ENCODE data around the gene ESF1. TPM values are rescaled to one million over a fixed set of nuclear protein-coding genes. Genes with fewer than 3 reads are reported as not detected.
"Not testable (repeated sequence)": the region's sequence is repeated elsewhere in the genome, so short reads cannot be mapped to it uniquely, and the experiment has no call there.

ESF1 gene
- total RNA-seq, 1 donor: 7.0 TPM

GRCh38 chr20:13771853-13772453 lies 12.8 kb downstream of the ESF1 start:
- Histone ChIP-seq H3K9me3 (ENCODE audit: low read depth, low read length) (no peaks in the 10 kb centered on the region), H3K27me3 (ENCODE audit: insufficient read depth, low read length) (no peaks in the 10 kb centered on the region), H3K4me3 (ENCODE audit: low read length) (no peak overlapping the region)

GRCh38 chr20:13770141-13770540 lies 14.6 kb downstream of the ESF1 start:
- H3K27me3 ChIP-seq (ENCODE audit: insufficient read depth, low read length): no peaks in the 10 kb centered on the region
- H3K9me3 ChIP-seq (ENCODE audit: low read depth, low read length): peaks cover 12% of the 10 kb centered on the region
- H3K4me3 ChIP-seq (ENCODE audit: low read length): no peak overlapping the region

More at GRCh38 chr20:13771853-13772453, 12.8 kb downstream of the ESF1 start:
- H3K4me1 ChIP-seq (ENCODE audit: insufficient read depth, low read length): no peaks in the 10 kb centered on the region

GRCh38 chr20:13765868-13766416 lies 18.8 kb downstream of the ESF1 start:
- Histone ChIP-seq H3K4me3 (ENCODE audit: low read length) (no peak overlapping the region), H3K4me1 (ENCODE audit: insufficient read depth, low read length) (no peaks in the 10 kb centered on the region), H3K27me3 (ENCODE audit: insufficient read depth, low read length) (no peaks in the 10 kb centered on the region), H3K9me3 (ENCODE audit: low read depth, low read length) (peaks cover 12% of the 10 kb centered on the region)

More at GRCh38 chr20:13770141-13770540, 14.6 kb downstream of the ESF1 start:
- no peaks in the 10 kb centered on the region for H3K4me1 ChIP-seq (ENCODE audit: insufficient read depth, low read length)

DNA sequence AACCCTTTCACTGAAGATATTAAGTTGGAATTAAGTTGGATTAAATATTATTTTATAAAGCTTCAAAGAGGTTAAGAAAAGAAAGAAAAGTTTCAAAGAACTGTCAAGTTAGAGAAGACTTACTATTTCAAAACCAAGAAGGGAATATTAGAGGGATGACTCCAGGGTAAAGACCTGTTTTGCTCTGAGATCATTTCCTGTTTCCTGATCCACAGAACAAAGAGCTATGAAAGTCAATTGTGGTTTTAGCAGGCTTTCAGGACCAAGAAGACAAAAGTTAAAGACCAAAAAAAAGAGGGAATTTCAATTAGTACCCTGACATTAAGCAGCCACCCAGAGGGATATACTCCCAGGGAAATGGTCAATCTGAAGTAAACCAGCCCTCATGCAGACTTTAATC lies 19.4 kb downstream of the ESF1 start:
- Histone ChIP-seq H3K4me1 (ENCODE audit: insufficient read depth, low read length) (no peaks in the 10 kb centered on the region), H3K4me3 (ENCODE audit: low read length) (no peak overlapping the region), H3K9me3 (ENCODE audit: low read depth, low read length) (peaks cover 12% of the 10 kb centered on the region), H3K27me3 (ENCODE audit: insufficient read depth, low read length) (no peaks in the 10 kb centered on the region)

DNA sequence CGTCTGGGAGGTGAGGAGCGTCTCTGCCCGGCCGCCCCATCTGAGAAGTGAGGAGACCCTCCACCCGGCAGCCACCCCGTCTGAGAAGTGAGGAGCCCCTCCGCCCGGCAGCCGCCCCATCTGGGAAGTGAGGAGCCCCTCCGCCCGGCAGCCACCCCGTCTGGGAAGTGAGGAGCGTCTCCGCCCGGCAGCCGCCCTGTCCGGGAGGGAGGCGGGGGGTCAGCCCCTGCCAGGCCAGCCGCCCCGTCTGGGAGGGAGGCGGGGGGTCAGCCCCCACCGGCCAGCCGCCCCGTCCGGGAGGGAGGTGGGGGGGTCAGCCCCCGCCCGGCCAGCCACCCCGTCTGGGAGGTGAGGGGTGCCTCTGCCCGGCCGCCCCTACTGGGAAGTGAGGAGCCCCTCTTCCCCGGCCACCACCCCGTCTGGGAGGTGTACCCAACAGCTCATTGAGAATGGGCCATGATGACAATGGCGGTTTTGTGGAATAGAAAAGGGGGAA lies 24.2 kb downstream of the ESF1 start:
- H3K9me3 ChIP-seq (ENCODE audit: low read depth, low read length); H3K4me3 ChIP-seq (ENCODE audit: low read length); H3K4me1 ChIP-seq (ENCODE audit: insufficient read depth, low read length); H3K27me3 ChIP-seq (ENCODE audit: insufficient read depth, low read length): not testable (repeated sequence)

DNA sequence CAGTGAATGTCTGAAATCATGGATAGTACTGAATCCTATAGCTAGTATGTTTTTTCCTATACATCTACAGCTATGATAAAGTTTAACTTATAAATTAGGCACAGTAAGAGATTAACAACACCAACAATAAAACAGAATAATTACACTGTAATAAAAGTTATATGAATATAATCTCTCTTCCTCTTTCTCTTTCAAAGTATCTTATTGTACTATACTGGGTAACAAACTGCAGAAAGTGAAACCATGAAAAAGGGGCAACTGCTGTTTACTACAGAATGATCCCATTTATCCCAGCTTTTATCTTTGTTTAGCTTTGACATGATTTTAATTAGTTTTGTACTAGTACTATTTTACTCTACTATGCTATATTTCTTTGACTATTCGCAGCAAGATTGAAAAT lies 25.8 kb downstream of the ESF1 start:
- Histone ChIP-seq H3K4me3 (ENCODE audit: low read length) (no peak overlapping the region), H3K4me1 (ENCODE audit: insufficient read depth, low read length) (no peaks in the 10 kb centered on the region), H3K27me3 (ENCODE audit: insufficient read depth, low read length) (no peaks in the 10 kb centered on the region), H3K9me3 (ENCODE audit: low read depth, low read length) (no peaks in the 10 kb centered on the region)

DNA sequence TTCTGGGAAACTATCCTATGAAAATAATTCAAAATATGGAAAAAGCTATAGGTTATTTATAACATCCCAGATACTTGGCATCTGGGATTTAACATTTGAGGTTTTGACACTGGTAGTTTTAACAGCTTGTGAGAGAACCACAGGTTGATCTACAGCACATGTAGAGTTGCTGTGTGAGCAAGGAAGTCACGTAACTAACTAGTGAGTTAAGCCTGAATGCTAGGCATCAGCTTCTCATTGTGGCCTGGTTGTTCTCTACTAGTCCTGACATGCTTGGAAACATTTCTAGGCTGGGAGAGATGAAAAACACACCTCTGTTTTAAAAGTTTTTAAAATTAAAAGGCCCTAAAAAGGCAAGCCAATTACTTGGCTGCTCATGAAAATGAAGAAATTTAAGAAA lies 28.2 kb downstream of the ESF1 start:
- Histone ChIP-seq H3K4me3 (ENCODE audit: low read length) (no peak overlapping the region), H3K27me3 (ENCODE audit: insufficient read depth, low read length) (no peaks in the 10 kb centered on the region), H3K4me1 (ENCODE audit: insufficient read depth, low read length) (no peaks in the 10 kb centered on the region), H3K9me3 (ENCODE audit: low read depth, low read length) (no peaks in the 10 kb centered on the region)

GRCh38 chr20:13755809-13756208 lies 28.9 kb downstream of the ESF1 start:
- no peak overlapping the region for H3K4me3 ChIP-seq (ENCODE audit: low read length)
- H3K9me3 ChIP-seq (ENCODE audit: low read depth, low read length): no peaks in the 10 kb centered on the region
- no peaks in the 10 kb centered on the region for H3K27me3 ChIP-seq (ENCODE audit: insufficient read depth, low read length)
- no peaks in the 10 kb centered on the region for H3K4me1 ChIP-seq (ENCODE audit: insufficient read depth, low read length)

DNA sequence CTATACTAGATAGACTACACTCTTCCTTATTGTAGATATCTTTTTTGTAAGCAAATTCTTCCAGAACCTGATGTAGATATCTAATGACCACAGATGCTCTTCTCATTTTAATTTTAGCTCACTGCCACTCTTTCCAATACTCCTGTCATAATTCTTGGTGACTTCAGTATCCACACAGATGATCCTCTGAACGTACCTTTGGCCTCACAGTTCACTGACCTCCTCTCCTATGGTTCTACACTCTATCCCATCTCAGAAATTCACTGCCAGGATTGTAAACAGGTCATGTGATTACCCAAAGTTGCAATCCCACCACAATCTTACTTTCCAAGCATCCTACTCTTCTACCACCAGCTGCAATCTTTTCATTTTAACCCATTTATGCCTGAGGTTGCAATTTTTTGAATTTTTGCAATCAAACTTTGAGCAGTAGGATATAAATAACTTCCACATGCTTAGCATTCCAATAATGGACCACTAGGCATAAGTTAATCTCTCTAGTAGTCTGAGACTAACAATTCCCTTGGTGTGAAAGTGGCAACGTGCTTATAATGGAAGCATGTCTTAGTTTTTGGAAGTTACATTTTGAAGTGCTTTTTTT lies 31.2 kb downstream of the ESF1 start:
- Histone ChIP-seq H3K9me3 (ENCODE audit: low read depth, low read length) (no peaks in the 10 kb centered on the region), H3K27me3 (ENCODE audit: insufficient read depth, low read length) (no peaks in the 10 kb centered on the region), H3K4me1 (ENCODE audit: insufficient read depth, low read length) (no peaks in the 10 kb centered on the region), H3K4me3 (ENCODE audit: low read length) (no peak overlapping the region)

DNA sequence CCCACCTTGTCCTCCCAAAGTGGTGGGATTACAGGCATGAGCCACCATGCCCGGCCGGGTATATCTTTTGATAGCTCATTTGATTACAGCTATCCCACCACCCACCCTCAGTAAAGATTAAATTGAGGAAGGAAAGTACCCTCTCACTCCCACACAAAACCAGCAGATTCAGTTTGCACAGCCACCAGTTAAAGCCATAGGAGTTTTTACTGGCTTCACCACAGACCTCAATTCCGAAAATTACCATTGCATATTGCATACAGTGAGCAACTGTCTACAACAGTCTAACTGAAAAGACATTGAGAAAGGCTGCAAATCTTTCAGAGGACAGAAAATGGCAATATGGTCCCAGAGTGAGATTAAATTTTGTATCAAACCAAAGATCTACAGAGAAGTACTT lies 34.9 kb downstream of the ESF1 start:
- Histone ChIP-seq H3K27me3 (ENCODE audit: insufficient read depth, low read length) (no peaks in the 10 kb centered on the region), H3K4me3 (ENCODE audit: low read length) (no peak overlapping the region), H3K9me3 (ENCODE audit: low read depth, low read length) (no peaks in the 10 kb centered on the region), H3K4me1 (ENCODE audit: insufficient read depth, low read length) (no peaks in the 10 kb centered on the region)

- no peak overlapping the region for H3K4me3 ChIP-seq (ENCODE audit: low read length)
- no peaks in the 10 kb centered on the region for H3K4me1 ChIP-seq (ENCODE audit: insufficient read depth, low read length)
- no peaks in the 10 kb centered on the region for H3K27me3 ChIP-seq (ENCODE audit: insufficient read depth, low read length)
- peaks cover under 1% of the 10 kb centered on the region for H3K9me3 ChIP-seq (ENCODE audit: low read depth, low read length)
These were observed 38.9 kb downstream of the ESF1 start for GRCh38 chr20:13745784-13746183.

DNA sequence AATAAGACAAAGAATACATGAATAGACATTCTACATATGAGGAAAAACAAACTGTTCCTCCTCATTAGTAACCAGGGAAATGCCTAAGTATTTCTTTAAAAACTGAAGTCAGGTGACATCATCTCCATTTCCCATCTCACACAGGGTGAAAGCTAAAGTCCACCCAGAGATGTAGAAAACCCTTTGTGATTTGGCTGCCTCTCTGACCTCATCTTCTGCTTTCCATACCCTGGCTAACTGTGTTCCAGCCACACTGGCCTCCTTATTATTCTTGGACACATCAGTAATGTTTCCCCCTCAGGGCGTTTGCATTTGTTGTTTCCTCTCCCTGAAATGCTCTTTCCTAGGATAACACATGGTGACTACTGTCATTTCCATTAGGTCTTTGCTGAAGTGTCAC lies 40.4 kb downstream of the ESF1 start:
- Histone ChIP-seq H3K9me3 (ENCODE audit: low read depth, low read length) (peaks cover 6% of the 10 kb centered on the region), H3K27me3 (ENCODE audit: insufficient read depth, low read length) (no peaks in the 10 kb centered on the region), H3K4me3 (ENCODE audit: low read length) (no peak overlapping the region), H3K4me1 (ENCODE audit: insufficient read depth, low read length) (no peaks in the 10 kb centered on the region)

GRCh38 chr20:13741879-13742278 lies 42.8 kb downstream of the ESF1 start:
- H3K4me3 ChIP-seq (ENCODE audit: low read length): no peak overlapping the region
- H3K9me3 ChIP-seq (ENCODE audit: low read depth, low read length): peaks cover 6% of the 10 kb centered on the region
- no peaks in the 10 kb centered on the region for H3K27me3 ChIP-seq (ENCODE audit: insufficient read depth, low read length)
- H3K4me1 ChIP-seq (ENCODE audit: insufficient read depth, low read length): no peaks in the 10 kb centered on the region

- H3K27me3 ChIP-seq (ENCODE audit: insufficient read depth, low read length): no peaks in the 10 kb centered on the region
These were observed 44.7 kb downstream of the ESF1 start for GRCh38 chr20:13739731-13740649.

DNA sequence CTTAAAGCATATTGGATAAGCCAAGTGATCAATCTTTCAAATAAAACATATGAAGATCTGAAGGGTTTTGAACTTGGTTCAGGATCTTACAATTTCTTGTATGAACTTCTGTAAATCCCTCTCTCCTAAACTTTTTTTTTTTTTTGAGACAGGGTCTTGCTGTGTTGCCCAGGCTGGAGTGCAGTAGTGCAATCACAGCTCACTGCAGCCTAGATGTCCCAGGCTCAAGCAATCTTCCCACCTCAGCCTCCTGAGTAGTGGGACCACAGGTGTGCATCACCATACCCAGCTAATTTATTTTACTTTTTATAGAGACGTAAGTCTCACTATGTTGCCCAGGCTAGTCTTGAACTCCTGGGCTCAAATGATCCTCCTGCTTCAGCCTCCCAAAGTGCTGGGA lies 46.5 kb downstream of the ESF1 start:
- H3K27me3 ChIP-seq (ENCODE audit: insufficient read depth, low read length); H3K9me3 ChIP-seq (ENCODE audit: low read depth, low read length); H3K4me3 ChIP-seq (ENCODE audit: low read length); H3K4me1 ChIP-seq (ENCODE audit: insufficient read depth, low read length): not testable (repeated sequence)

More at GRCh38 chr20:13739731-13740649, 44.7 kb downstream of the ESF1 start:
- Histone ChIP-seq H3K4me3 (ENCODE audit: low read length) (no peak overlapping the region), H3K4me1 (ENCODE audit: insufficient read depth, low read length) (no peaks in the 10 kb centered on the region), H3K9me3 (ENCODE audit: low read depth, low read length) (peaks cover 6% of the 10 kb centered on the region)

Data from mononuclear cell (primary cell).